Sigmoid colon (tissue), 4 donors: ENCODE measurements around the gene ACOXL.

Source experiments
- EP300 ChIP-seq, 4 donors: sonication (generic); formaldehyde crosslinking; IDR thresholded peaks; one replicate each; pipeline ENCODE4 v1.6.1; 2017; ENCODE audit warnings: antibody characterized with exemption in 4 of 4
- TF ChIP-seq, protein P1 (sequence below), 4 experiments: fragments of 450-650 bp in 3 of 4; fragments of 200-600 bp in 1 of 4; IDR thresholded peaks; one replicate each; pipeline ENCODE4 v1.5.1; 2016 to 2019; ENCODE audit warnings: antibody characterized with exemption in 4 of 4, mild to moderate bottlenecking in 3 of 4, moderate library complexity in 2 of 4

DNA sequence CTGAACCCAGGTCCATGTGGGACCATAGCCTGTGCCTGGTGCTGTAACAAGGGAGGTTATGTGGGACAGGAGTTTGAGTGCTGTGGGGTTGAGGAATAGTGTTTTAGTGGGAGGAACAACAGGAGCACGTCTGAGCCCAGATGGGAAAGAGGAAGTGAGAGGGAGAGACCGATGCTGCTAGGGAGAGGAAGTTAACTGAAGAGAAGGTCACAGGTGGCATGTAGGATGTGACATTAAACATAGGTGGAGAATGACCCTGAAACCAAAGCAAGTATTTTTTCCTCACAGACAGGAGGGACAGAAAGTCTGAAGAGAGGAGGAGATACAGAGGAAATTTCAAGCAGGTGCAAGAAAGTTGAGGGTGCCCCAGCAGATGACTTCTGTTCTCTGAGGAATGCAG lies 87.8 kb downstream of the ACOXL start:
- TF ChIP-seq, protein P1, sequence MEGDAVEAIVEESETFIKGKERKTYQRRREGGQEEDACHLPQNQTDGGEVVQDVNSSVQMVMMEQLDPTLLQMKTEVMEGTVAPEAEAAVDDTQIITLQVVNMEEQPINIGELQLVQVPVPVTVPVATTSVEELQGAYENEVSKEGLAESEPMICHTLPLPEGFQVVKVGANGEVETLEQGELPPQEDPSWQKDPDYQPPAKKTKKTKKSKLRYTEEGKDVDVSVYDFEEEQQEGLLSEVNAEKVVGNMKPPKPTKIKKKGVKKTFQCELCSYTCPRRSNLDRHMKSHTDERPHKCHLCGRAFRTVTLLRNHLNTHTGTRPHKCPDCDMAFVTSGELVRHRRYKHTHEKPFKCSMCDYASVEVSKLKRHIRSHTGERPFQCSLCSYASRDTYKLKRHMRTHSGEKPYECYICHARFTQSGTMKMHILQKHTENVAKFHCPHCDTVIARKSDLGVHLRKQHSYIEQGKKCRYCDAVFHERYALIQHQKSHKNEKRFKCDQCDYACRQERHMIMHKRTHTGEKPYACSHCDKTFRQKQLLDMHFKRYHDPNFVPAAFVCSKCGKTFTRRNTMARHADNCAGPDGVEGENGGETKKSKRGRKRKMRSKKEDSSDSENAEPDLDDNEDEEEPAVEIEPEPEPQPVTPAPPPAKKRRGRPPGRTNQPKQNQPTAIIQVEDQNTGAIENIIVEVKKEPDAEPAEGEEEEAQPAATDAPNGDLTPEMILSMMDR (IDR thresholded peaks at IDR 0.05), result no peak
- TF ChIP-seq EP300 (IDR thresholded peaks at IDR 0.05), result no peak
